Measurements from ENCODE around the gene RASGRF2.

RASGRF2 gene

DNA sequence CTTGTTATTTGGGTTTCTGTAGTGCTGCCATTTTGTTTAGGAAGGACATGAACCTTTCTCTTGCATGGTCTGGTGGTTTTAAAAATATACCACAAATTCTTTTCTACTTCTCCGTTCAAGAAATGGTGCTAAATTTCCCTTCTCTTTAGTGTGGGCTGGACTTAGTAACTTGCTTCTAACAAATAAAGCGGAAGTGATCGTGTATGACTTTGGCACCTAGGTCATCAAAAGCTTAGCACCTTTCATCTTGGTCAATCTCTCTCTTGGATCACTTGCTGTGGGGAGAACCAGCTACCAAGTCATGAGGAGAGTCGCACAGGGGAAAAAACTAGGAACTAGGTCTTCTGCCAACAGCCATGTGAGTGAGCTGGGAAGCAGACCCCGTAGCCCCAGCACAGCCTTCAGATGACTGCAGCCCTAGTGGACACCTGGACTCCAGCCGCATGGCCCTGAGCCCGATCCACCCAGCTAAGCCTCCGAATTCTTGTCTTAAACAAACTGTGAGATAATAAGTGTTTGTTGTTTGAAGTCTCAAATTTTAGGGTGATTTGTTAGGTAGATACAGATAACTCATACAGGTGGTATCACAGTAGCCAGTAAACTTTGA, 185.3 kb downstream of the RASGRF2 start:
- TF ChIP-seq L3MBTL2 (conservative IDR thresholded peaks at IDR 0.05) (no peak), HDGF (IDR thresholded peaks at IDR 0.05; ENCODE audit: borderline replicate concordance) (no peak), CTBP1 (IDR thresholded peaks at IDR 0.05; ENCODE audit: borderline replicate concordance) (no peak), FOXK2 (IDR thresholded peaks at IDR 0.05) (no peak)
- POLR2A ChIA-PET: no interaction called here
- DNase-seq (ENCODE audit: extremely low spot score): no peak
- CTCF ChIA-PET: no interaction called here

DNA sequence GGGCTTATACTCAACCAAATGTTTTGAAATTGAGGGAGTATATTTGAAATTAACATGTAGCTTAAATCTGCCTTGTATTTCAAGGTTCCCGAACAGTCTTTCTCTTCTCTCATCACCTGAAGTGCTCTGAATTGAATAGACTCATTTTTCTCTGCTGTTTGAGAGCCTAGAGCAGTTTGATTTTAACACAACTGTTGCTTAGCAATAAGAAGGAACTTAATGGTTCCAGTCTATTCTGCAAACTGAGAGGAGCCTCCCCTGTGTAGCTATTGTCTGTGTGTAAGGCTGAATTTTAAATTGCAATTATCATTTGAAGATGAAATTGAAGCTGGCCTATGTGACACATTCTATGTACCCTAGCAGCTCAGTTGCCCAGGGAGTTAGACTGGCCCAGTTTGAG, 185.9 kb downstream of the RASGRF2 start:
- no peak for TF ChIP-seq ELF4 (IDR thresholded peaks at IDR 0.05)
- TF ChIP-seq HDGF (IDR thresholded peaks at IDR 0.05; ENCODE audit: borderline replicate concordance): no peak
- TF ChIP-seq FOXK2 (IDR thresholded peaks at IDR 0.05): no peak
- TF ChIP-seq, protein P1, sequence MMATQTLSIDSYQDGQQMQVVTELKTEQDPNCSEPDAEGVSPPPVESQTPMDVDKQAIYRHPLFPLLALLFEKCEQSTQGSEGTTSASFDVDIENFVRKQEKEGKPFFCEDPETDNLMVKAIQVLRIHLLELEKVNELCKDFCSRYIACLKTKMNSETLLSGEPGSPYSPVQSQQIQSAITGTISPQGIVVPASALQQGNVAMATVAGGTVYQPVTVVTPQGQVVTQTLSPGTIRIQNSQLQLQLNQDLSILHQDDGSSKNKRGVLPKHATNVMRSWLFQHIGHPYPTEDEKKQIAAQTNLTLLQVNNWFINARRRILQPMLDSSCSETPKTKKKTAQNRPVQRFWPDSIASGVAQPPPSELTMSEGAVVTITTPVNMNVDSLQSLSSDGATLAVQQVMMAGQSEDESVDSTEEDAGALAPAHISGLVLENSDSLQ (IDR thresholded peaks at IDR 0.05): no peak
- TF ChIP-seq BHLHE40 (IDR thresholded peaks at IDR 0.05; ENCODE audit: borderline replicate concordance): no peak
- no peak for TF ChIP-seq SUZ12 (IDR thresholded peaks at IDR 0.05)
- TF ChIP-seq FOXA1 (IDR thresholded peaks at IDR 0.05): no peak
- TF ChIP-seq LEF1 (IDR thresholded peaks at IDR 0.05; ENCODE audit: borderline replicate concordance): no peak
- no peak for TF ChIP-seq SP1 (IDR thresholded peaks at IDR 0.05)
- no peak for DNase-seq (ENCODE audit: extremely low spot score)
- POLR2A ChIA-PET: no interaction called here
- CTCF ChIA-PET: no interaction called here

DNA sequence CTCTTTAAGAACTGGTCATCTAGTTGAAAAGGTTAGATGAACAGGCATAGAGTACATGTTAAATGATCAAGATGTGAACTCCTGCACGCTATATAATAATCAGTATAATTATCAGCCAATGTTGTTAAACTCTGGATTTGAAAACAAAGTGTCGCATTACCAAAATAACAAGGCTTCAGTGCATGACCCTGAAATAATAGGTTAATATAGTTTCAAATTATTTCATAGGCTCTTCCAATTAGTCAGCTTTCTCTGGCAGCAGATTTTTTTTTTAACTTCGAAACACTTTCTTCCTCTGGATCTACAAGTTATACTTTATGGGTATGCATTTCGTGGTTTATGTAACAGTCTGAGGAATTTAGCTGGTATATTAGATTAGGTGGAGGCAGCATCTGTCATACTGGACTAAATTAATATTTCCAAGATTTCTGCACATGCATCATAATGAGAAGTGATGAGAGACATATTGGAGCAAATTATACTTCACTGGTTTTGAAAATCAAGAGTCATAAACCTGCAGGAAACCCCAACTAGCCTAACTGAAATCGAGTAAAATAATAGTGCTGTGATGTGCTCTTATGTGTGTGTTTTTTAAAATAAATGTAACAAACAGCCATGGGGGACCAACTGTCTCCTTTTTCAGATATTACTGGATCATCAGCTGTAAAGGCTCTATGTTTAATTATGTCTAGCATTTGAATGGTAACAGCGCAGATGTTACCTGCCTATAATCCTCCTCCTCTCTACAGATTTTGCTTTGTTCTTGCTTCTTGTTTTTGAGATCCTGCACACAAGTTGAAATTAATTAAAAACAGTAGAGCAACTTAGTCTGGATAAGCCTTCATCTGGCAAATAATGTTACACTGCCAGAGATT, 187.1 kb downstream of the RASGRF2 start:
- CTCF ChIA-PET: no interaction called here

GRCh38 chr5:81147886-81148571, 187.9 kb downstream of the RASGRF2 start:
- POLR2A ChIA-PET: no interaction called here
- no peak for DNase-seq (ENCODE audit: extremely low spot score)
- TF ChIP-seq FOXK2 (IDR thresholded peaks at IDR 0.05) (no peak), BHLHE40 (IDR thresholded peaks at IDR 0.05; ENCODE audit: borderline replicate concordance) (no peak), ELF4 (IDR thresholded peaks at IDR 0.05) (no peak), FOXM1 (IDR thresholded peaks at IDR 0.05; ENCODE audit: borderline replicate concordance) (no peak), FOXA1 (IDR thresholded peaks at IDR 0.05) (no peak), L3MBTL2 (conservative IDR thresholded peaks at IDR 0.05) (no peak), LEF1 (IDR thresholded peaks at IDR 0.05; ENCODE audit: borderline replicate concordance) (no peak), ARNT (IDR thresholded peaks at IDR 0.05) (no peak), SUZ12 (IDR thresholded peaks at IDR 0.05) (no peak), ZNF384 (IDR thresholded peaks at IDR 0.05) (no peak)
- TF ChIP-seq, protein P1 (IDR thresholded peaks at IDR 0.05): no peak
- CTCF ChIA-PET: no interaction called here

More for the DNA sequence above, 187.1 kb downstream of the RASGRF2 start:
- POLR2A ChIA-PET: no interaction called here
- no peak for DNase-seq (ENCODE audit: extremely low spot score)
- TF ChIP-seq HDGF (IDR thresholded peaks at IDR 0.05; ENCODE audit: borderline replicate concordance) (no peak), ELF4 (IDR thresholded peaks at IDR 0.05) (no peak), L3MBTL2 (conservative IDR thresholded peaks at IDR 0.05) (no peak), ARNT (IDR thresholded peaks at IDR 0.05) (no peak), BHLHE40 (IDR thresholded peaks at IDR 0.05; ENCODE audit: borderline replicate concordance) (no peak), SP1 (IDR thresholded peaks at IDR 0.05) (no peak), CTBP1 (IDR thresholded peaks at IDR 0.05; ENCODE audit: borderline replicate concordance) (no peak)

- ChIA-PET POLR2A (no interaction called here), CTCF (no interaction called here)
- no peak for DNase-seq (ENCODE audit: extremely low spot score)
- TF ChIP-seq SP1 (IDR thresholded peaks at IDR 0.05) (no peak), TARDBP (IDR thresholded peaks at IDR 0.05) (no peak), FOXA1 (IDR thresholded peaks at IDR 0.05) (no peak), HDGF (IDR thresholded peaks at IDR 0.05; ENCODE audit: borderline replicate concordance) (no peak), CTBP1 (IDR thresholded peaks at IDR 0.05; ENCODE audit: borderline replicate concordance) (no peak), NFRKB (IDR thresholded peaks at IDR 0.05) (no peak), L3MBTL2 (conservative IDR thresholded peaks at IDR 0.05) (no peak), FOXK2 (IDR thresholded peaks at IDR 0.05) (no peak)
These were observed 191.4 kb downstream of the RASGRF2 start for GRCh38 chr5:81151546-81151945.

- ChIA-PET CTCF (no interaction called here), POLR2A (no interaction called here)
- no peak for DNase-seq (ENCODE audit: extremely low spot score)
- TF ChIP-seq ARNT (IDR thresholded peaks at IDR 0.05) (no peak), FOXA1 (IDR thresholded peaks at IDR 0.05) (no peak), NFRKB (IDR thresholded peaks at IDR 0.05) (no peak), TARDBP (IDR thresholded peaks at IDR 0.05) (no peak), FOXM1 (IDR thresholded peaks at IDR 0.05; ENCODE audit: borderline replicate concordance) (no peak), ELF4 (IDR thresholded peaks at IDR 0.05) (no peak), CTBP1 (IDR thresholded peaks at IDR 0.05; ENCODE audit: borderline replicate concordance) (no peak), SP1 (IDR thresholded peaks at IDR 0.05) (no peak), SUZ12 (IDR thresholded peaks at IDR 0.05) (no peak), BHLHE40 (IDR thresholded peaks at IDR 0.05; ENCODE audit: borderline replicate concordance) (no peak), LEF1 (IDR thresholded peaks at IDR 0.05; ENCODE audit: borderline replicate concordance) (no peak)
These were observed 194.6 kb downstream of the RASGRF2 start for GRCh38 chr5:81154725-81155124.

All from HEK293T (cell line).